Measurements from ENCODE around the gene PPIL4. TPM values are rescaled to one million over a fixed set of nuclear protein-coding genes. Genes with fewer than 3 reads are reported as not detected.
A peak's percentile ranks its signal among the peaks of the same experiment; 100 is the strongest.

PPIL4 gene
- total RNA-seq, 1 experiment from 2014 or later, result 22.6 TPM

DNA sequence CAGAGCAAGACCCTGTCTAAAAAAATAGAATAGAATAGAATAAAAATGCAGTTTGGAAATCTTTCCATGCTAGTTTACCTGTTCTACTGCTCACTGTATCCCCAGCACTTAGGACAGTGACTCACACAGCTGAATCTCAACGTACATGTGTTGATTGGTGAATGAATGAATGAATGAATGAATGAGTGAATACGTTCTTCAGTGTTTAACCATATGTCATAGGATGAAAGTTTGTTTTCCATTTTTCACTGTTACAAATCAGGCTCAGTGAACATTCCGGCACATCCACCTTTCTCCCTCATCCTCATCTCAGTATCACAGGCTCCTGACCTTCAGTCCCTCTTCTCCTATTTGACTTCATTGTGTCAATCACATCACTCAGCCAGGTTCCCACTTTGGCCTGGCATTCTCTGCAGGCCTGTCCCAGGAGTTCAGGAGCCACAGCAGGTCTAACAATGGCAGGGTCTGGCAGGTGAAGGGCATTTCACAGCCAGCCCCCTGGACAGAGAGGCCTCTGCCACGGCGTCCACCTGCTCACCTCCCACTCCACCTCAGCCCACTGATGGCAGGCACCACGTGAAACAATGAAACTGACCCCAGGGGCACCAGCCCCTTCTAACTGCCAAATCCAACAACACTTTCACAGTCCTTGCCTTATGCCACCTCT, 68.9 kb downstream of the PPIL4 start:
- no peak overlapping the region for H3K4me3 Mint-ChIP-seq (ENCODE audit: low read depth, unreplicated experiment)
- H3K4me1 Mint-ChIP-seq (ENCODE audit: low read depth, unreplicated experiment), result no peaks in the 10 kb centered on the region
- H3K36me3 Mint-ChIP-seq (ENCODE audit: insufficient read depth, unreplicated experiment), result no peaks in the 10 kb centered on the region
- DNase-seq, result no peak
- no peak overlapping the region for H3K27ac Mint-ChIP-seq (ENCODE audit: unreplicated experiment)
- no peaks in the 10 kb centered on the region for H3K9me3 Mint-ChIP-seq (ENCODE audit: low read depth, unreplicated experiment)
- no TSS peak for BruUV-seq (replicated peaks)
- TF ChIP-seq CTCF (IDR thresholded peaks at IDR 0.05; ENCODE audit: unreplicated experiment), result no peak
- CTCF ChIA-PET, result no interaction called here
- H3K27me3 Mint-ChIP-seq (ENCODE audit: unreplicated experiment), result peaks cover 21% of the 10 kb centered on the region
- intact Hi-C loops (cut with micrococcal nuclease; ENCODE audit: unreplicated experiment), result loop anchor here (2.0 kb wide), 1 partner anchor 38 kb away; no protein-coding TSS in a partner anchor

DNA sequence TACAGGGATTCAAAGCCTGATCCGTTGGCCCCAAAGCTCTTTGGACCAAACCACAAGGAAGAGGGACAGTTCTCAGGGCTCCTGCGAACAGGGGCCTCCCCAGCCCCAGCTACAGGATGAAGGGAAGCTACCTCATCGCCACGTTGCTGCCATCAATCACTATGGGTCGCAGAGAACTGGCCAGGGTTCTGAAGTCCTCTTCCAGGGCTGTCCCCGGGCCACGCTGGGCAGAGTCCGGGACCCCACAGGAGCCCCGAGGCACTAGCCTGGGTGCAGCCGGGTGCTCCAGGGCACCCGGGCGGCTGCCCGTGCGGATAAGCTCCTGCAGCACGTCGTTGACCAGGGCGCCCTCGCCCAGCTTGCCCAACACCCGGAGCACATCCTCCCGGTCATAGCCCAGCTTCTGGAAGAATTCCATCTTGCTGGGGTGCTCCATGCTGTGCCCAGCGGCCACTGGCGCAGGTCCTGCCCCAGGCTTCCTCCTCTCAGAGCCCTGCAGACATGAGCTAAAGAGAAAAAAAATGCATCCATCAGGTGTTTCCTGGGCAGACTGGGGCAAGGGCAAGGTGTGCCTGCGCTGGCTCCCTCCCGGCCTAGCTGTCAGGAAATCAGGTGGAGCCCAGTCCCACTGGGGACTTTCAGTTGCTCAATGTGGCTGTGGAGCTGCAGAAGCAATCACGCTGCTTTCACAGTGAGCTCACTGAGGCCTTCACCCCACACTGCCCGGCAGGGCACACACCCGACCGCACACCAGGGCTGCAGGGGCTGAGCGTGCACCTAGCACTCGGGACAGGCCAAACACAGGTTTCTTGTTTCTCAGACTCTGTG, 71.5 kb downstream of the PPIL4 start:
- Mint-ChIP-seq H3K36me3 (ENCODE audit: insufficient read depth, unreplicated experiment) (no peaks in the 10 kb centered on the region), H3K4me3 (ENCODE audit: low read depth, unreplicated experiment) (no peak overlapping the region), H3K4me1 (ENCODE audit: low read depth, unreplicated experiment) (no peaks in the 10 kb centered on the region), H3K27me3 (ENCODE audit: unreplicated experiment) (peaks cover 9% of the 10 kb centered on the region), H3K27ac (ENCODE audit: unreplicated experiment) (no peak overlapping the region), H3K9me3 (ENCODE audit: low read depth, unreplicated experiment) (no peaks in the 10 kb centered on the region)
- no TSS peak for BruUV-seq (replicated peaks)
- intact Hi-C loops (cut with micrococcal nuclease; ENCODE audit: unreplicated experiment), result no loop called here
- DNase-seq, result no peak
- CTCF ChIA-PET, result interaction anchor here (0.6 to 1.8 kb wide), 4 partner anchors 11 to 984 kb away, joined by 3 to 4 read pairs (median 4); no protein-coding TSS in a partner anchor
- TF ChIP-seq CTCF (IDR thresholded peaks at IDR 0.05; ENCODE audit: unreplicated experiment), result no peak

- peaks cover 15% of the 10 kb centered on the region for H3K27me3 Mint-ChIP-seq (ENCODE audit: unreplicated experiment)
- H3K4me3 Mint-ChIP-seq (ENCODE audit: low read depth, unreplicated experiment), result peak overlapping the region; percentile 28
- no TSS peak for BruUV-seq (replicated peaks)
- DNase-seq, result no peak
- CTCF ChIA-PET, result interaction anchor here (0.6 to 1.8 kb wide), 4 partner anchors 10 to 439 kb away, joined by 3 to 7 read pairs (median 4); no protein-coding TSS in a partner anchor
- no peak overlapping the region for H3K27ac Mint-ChIP-seq (ENCODE audit: unreplicated experiment)
- no peaks in the 10 kb centered on the region for H3K9me3 Mint-ChIP-seq (ENCODE audit: low read depth, unreplicated experiment)
- H3K36me3 Mint-ChIP-seq (ENCODE audit: insufficient read depth, unreplicated experiment), result no peaks in the 10 kb centered on the region
- TF ChIP-seq CTCF (IDR thresholded peaks at IDR 0.05; ENCODE audit: unreplicated experiment), result no peak
- H3K4me1 Mint-ChIP-seq (ENCODE audit: low read depth, unreplicated experiment), result no peaks in the 10 kb centered on the region
- intact Hi-C loops (cut with micrococcal nuclease; ENCODE audit: unreplicated experiment), result no loop called here
Measured at GRCh38 chr6:149473080-149474052, 72.5 kb downstream of the PPIL4 start.

GRCh38 chr6:149472241-149472640, 73.6 kb downstream of the PPIL4 start:
- Mint-ChIP-seq H3K9me3 (ENCODE audit: low read depth, unreplicated experiment) (no peaks in the 10 kb centered on the region), H3K4me1 (ENCODE audit: low read depth, unreplicated experiment) (no peaks in the 10 kb centered on the region), H3K27ac (ENCODE audit: unreplicated experiment) (no peak overlapping the region), H3K36me3 (ENCODE audit: insufficient read depth, unreplicated experiment) (no peaks in the 10 kb centered on the region), H3K27me3 (ENCODE audit: unreplicated experiment) (peaks cover 22% of the 10 kb centered on the region), H3K4me3 (ENCODE audit: low read depth, unreplicated experiment) (no peak overlapping the region)
- DNase-seq, result no peak
- intact Hi-C loops (cut with micrococcal nuclease; ENCODE audit: unreplicated experiment), result no loop called here
- TF ChIP-seq CTCF (IDR thresholded peaks at IDR 0.05; ENCODE audit: unreplicated experiment), result no peak
- CTCF ChIA-PET, result no interaction called here
- BruUV-seq (replicated peaks), result no TSS peak
